Stimulated activated CD4-positive, alpha-beta T cell treated with anti-CD3 and anti-CD28 coated beads, Interleukin-4, amount 100 ng/mL, for 1 hour (primary cell): ENCODE measurements around the gene MGAT5B.

Experiments
- DNase-seq: peaks from one replicate; pipeline ENCODE4 v3.0.0-alpha.2; 2020

MGAT5B gene

GRCh38 chr17:76929601-76930000, 61.4 kb downstream of the MGAT5B start:
- DNase-seq, result no peak

- DNase-seq, result no peak
Measured at GRCh38 chr17:76930107-76930506, 61.9 kb downstream of the MGAT5B start.

- no peak for DNase-seq
Measured at GRCh38 chr17:76932402-76933333, 64.5 kb downstream of the MGAT5B start.

GRCh38 chr17:76934561-76935320, 66.5 kb downstream of the MGAT5B start:
- DNase-seq, result no peak

GRCh38 chr17:76935331-76935730, 67.1 kb downstream of the MGAT5B start:
- no peak for DNase-seq

- no peak for DNase-seq
Measured at GRCh38 chr17:76937238-76937637, 69.0 kb downstream of the MGAT5B start.

GRCh38 chr17:76938009-76938408, 69.8 kb downstream of the MGAT5B start:
- no peak for DNase-seq

GRCh38 chr17:76940295-76940694, 72.1 kb downstream of the MGAT5B start:
- no peak for DNase-seq

GRCh38 chr17:76940738-76941350, 72.6 kb downstream of the MGAT5B start:
- DNase-seq, result no peak

- no peak for DNase-seq
Measured at GRCh38 chr17:76943202-76943601, 75.0 kb downstream of the MGAT5B start.

- DNase-seq, result no peak
Measured at GRCh38 chr17:76943781-76944213, 75.6 kb downstream of the MGAT5B start.

GRCh38 chr17:76944477-76944876, 76.3 kb downstream of the MGAT5B start:
- DNase-seq, result no peak

GRCh38 chr17:76946111-76946771, 78.0 kb downstream of the MGAT5B start:
- no peak for DNase-seq

GRCh38 chr17:76946772-76947135, 78.5 kb downstream of the MGAT5B start:
- DNase-seq, result no peak

GRCh38 chr17:76947309-76947708, 79.1 kb downstream of the MGAT5B start:
- no peak for DNase-seq

GRCh38 chr17:76947771-76948170, 79.6 kb downstream of the MGAT5B start:
- DNase-seq, result no peak

- DNase-seq, result no peak
Measured at GRCh38 chr17:76948301-76948700, 80.1 kb downstream of the MGAT5B start.

- DNase-seq, result no peak
Measured at GRCh38 chr17:76948726-76949342, 80.6 kb downstream of the MGAT5B start.

GRCh38 chr17:76949913-76950695, 81.9 kb downstream of the MGAT5B start:
- DNase-seq, result no peak

- no peak for DNase-seq
Measured at GRCh38 chr17:76951375-76951905, 83.2 kb downstream of the MGAT5B start.

GRCh38 chr17:76952402-76952801, 84.2 kb downstream of the MGAT5B start:
- no peak for DNase-seq
